Epidermal melanocyte (primary cell): ENCODE data around the gene FAHD2B.
"Not testable (repeated sequence)": the region's sequence is repeated elsewhere in the genome, so short reads cannot be mapped to it uniquely, and the experiment has no call there.

Experiments used
- DNase-seq: peaks from one replicate; pipeline ENCODE4 v3.0.0; 2011; ENCODE audit warnings: low spot score; ENCODE audit not compliant: insufficient read length

Gene FAHD2B, protein sequence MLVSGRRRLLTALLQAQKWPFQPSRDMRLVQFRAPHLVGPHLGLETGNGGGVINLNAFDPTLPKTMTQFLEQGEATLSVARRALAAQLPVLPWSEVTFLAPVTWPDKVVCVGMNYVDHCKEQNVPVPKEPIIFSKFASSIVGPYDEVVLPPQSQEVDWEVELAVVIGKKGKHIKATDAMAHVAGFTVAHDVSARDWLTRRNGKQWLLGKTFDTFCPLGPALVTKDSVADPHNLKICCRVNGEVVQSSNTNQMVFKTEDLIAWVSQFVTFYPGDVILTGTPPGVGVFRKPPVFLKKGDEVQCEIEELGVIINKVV

DNA sequence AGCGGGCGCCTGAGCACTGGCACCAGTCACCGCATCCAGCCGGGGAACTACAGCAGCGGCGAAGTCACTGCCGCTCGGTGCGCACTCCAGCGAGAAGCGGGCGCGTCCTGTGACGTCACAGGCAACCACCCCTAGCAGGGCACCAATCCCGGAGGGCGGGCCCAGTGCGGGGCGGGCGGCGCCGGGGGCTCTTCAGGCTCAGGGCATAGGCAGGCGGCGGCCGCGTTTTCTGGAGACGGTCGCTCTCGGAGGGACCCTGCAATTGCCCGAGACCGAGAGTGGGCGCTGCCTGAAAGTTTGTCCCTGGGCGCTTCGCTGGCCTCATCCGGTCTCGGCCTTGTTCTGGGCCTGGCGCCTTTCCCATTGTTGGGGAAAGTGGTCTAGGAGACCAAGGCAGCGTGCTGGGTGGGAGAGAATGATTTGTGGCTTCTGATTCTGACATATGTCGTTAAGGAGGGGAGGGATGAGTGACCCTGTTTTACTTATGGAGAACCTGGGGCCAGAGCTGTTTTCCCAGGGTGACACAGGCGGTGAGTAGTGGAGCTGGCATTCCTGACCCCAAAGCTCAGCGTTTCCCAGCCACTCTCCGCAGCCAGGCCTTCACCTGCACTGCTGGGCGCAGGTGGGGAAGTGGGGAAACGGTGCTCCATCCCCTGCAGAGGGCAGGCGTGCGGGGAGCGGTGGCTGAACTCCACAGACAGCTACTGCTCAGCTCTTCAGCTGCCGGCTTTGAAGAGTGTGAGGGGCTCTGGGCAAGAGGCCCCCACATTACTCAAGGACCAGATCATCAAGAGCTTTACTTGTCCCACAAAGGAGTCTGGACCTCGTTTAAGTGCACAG is at the start of gene FAHD2B:
Gene FAHD2B (minus strand): TSS at position 111 of the 840 bp plus-strand sequence. CDS start 3,176 bp downstream, outside the sequence.
- DNase-seq: not testable (repeated sequence)

DNA sequence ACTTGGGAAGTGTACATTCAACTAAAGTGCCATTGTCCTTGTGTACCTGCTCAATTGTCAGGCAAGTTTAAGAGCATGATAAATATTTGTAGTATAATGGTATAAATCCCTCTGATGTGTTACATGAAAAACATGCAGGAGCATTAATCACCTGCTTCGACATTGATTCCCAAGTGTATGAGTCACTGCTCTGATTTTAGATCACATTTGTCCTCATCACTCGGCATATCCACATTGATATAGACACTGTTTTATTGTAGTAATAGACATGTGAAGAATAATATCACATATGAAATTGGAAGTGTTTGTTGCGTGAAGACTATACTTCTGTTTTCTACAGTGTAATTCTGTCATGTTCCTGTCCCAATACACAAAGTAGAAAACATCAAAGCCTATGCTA is 49.3 kb upstream of the FAHD2B start:
- DNase-seq: not testable (repeated sequence)

DNA sequence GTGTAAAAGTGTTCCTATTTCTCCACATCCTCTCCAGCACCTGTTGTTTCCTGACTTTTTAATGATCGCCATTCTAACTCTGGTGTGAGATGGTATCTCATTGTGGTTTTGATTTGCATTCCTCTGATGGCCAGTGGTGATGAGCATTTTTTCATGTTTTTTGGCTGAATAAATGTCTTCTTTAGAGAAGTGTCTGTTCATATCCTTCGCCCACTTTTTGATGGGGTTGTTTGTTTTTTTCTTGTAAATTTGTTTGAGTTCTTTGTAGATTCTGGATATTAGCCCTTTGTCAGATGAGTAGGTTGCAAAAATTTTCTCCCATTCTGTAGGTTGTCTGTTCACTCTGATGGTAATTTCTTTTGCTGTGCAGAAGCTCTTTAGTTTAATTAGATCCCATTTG is 34.4 kb upstream of the FAHD2B start:
- DNase-seq: not testable (repeated sequence)

DNA sequence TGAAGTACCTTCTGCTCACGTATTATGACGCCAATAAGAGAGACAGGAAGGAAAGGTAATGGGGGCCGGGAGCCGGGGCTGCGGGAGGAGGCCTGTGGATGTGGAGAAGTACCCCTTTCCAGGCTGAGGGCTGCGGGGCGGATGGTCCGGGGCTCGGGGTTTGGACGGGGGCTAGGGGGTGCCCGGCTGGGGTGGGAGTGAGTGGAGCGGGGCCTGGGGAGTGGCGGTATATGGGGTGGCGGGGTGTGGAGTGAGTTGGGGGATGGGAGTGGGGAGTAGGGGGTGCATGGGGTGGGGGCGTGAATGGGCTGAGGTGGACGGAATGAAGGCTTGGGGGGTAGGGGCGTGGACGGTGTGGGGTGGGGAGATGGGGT is 19.2 kb upstream of the FAHD2B start:
- not testable (repeated sequence) for DNase-seq

DNA sequence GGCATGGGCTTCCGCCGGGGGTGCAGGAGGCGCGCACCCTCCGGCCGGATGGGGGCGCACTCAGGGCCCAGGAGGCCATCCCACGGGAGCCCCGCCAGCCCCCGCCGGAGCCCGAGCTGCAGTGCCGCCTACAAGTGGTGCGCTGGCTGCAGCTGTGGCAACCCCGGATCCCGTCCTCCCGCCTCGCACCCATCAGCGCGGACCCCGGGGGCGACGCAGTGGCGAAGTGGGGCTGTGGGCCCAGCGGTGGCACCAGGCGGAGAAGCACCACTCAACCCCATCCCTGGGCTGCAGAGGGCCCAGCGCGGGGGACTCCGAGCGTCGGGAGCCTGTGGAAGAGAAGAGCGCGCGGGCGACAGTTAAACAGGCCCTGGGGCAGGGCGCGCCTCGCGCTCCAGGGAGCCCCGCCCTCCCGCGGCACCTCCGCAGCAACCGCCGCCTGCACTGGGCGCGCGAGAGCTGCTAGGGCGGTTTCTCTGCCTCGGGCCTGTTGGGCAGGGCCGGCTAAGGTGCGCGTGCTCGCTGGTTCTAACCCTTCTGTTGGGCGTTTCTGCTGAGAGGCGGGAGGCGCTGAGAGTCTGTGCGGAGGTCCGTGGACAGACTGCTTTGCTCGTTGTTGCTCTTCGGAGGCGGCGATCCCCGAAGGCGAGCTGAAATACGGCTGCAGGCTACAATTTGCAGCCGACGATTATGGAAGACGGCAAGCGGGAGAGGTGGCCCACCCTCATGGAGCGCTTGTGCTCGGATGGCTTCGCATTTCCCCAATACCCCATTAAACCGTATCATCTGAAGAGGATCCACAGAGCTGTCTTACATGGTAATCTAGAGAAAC is 18.6 kb upstream of the FAHD2B start, which contains the start of gene ANKRD36:
Gene ANKRD36 (plus strand): TSS at position 104 of the 832 bp plus-strand sequence. CDS start 587 bp downstream, at position 691.
- DNase-seq: not testable (repeated sequence)

DNA sequence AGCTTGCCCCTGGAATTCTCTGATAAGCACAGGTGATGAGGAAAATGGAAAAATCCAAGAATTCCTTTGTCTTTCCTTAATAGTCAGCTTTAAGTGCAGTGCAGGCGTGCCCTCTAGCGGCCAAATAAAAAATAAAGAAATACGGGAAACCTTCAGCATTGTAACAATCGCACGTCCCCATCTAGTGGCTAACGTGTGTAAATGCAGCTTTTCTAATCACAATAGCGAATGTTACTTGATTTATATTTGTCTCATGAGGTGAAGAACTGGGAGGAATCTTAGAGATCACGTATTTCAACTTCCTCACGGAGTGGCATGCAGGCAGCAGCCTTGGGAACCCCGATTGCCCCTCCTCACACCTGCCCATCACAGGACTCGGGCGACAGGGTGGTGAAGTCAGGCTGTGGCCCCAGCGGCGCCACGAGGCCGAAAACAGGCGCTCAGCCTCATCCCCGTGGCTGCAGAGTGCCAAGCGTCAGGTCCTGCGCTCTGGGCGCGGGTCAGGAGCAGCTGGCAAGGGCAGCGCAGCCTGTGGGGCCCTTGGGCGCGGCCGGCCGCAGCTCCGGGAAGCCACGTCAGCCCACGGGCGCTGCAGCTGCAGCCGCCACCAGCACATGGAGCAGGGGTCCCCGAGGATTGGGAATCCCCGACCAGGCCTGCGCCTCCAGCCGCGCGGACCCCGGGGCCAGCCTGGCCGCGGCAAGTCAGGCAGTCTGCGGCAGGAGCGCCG is 17.8 kb upstream of the FAHD2B start:
- not testable (repeated sequence) for DNase-seq

DNA sequence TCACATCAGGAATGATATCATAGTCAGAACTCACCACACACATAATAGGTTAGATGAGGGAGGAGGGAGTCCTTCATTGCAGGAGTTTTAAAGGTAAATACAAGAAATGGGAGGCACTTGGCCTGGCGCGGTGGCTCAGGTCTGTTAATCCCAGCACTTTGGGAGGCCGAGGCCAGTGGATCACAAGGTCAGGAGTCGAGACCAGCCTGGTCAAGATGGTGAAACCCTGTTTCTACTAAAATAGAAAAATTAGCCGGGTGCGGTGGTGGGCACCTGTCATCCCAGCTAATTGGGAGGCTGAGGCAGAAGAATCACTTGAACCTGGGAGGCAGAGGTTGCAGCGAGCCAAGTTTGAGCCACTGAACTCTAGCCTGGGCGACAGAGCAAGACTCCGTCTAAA is 16.6 kb upstream of the FAHD2B start:
- DNase-seq: not testable (repeated sequence)

GRCh38 chr2:97106878-97107277 is 12.2 kb upstream of the FAHD2B start:
- DNase-seq: not testable (repeated sequence)

DNA sequence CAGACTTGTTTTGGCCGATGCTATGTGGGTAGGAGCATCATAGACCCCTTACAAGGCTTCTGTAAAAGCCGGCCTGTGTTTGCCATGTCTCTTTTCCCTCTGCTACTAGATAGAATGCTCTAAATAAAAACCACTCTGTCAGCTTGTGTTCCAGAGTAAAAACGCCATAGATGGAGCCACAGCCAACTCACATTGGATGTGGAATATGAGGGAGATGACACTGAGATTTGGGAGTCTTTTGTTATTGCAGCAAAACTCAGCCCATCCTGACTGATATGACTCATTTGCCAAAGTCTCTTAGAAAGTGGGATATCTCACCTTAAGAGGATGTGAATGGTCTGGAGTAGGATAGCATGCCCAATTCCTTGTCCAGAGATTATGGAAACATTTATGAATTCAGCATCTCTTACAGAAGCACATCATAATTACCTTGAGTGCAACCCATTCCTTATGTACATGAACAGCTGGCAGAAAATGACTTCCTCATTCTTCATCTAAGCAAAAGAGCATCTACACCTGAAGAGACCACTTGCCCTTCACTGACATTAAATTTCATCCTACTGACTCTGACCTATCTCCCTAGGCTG is 4.2 kb upstream of the FAHD2B start:
- DNase-seq: not testable (repeated sequence)

GRCh38 chr2:97095661-97096060 is 979 bp upstream of the FAHD2B start:
- DNase-seq: no peak

DNA sequence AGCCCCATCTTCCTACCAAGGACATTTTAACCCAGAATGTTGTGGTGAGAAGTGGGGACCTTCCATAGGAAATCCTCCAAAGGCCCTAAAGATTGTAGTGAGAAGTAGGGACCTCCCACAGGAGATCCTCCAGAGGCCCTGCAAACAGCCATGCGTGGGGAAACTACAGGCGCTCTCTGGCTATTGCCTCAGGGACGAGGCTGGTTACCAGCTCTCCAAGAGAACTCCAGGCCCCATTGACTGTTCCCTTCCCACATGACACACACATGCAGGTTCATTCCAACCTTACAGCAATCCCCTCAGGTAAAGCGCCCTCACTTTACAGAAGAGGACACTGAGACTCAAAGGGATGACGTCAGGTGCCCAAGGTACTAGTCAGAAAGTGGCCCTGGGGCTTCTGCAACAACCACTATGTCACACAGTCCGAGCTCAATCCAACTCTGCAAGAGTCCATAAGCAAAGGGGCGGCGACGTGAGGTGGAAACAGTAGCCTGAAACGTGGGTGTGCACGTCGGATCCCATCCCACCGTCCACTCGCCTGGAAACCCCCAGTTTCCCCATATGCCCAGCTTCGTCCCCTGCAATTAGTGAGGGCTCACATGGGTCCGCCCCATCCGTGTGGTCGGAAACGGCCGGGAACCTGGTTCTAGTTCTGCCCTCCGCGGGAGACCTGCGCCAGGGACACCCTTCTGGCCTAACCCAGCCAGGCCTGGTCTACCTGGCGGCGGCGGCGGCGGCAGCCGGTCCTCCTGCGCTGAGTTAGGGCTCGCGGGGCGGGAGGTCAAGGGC is 505 bp downstream of the FAHD2B start:
- DNase-seq: not testable (repeated sequence)

DNA sequence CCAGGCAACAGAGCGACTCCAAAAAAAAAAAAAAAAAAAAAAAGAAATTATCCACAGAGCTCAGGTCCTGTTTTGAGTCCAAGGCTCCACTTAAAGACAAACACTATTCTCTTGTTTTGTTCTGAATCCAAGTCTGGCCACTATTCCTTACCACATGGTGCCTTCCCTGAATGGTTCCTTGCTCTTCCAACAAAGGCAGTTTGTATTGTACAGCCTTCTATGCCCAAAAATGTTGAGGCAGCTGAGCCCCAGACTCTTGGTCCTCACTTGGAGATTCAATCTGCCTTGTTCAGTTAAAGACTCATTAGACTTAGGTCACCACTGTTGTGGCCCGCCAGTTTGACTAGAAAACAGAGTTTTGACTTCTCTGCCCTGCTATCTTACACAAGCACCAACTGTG is 1.7 kb downstream of the FAHD2B start:
- DNase-seq: not testable (repeated sequence)

GRCh38 chr2:97088706-97089105 is 6.0 kb downstream of the FAHD2B start:
- DNase-seq: not testable (repeated sequence)

DNA sequence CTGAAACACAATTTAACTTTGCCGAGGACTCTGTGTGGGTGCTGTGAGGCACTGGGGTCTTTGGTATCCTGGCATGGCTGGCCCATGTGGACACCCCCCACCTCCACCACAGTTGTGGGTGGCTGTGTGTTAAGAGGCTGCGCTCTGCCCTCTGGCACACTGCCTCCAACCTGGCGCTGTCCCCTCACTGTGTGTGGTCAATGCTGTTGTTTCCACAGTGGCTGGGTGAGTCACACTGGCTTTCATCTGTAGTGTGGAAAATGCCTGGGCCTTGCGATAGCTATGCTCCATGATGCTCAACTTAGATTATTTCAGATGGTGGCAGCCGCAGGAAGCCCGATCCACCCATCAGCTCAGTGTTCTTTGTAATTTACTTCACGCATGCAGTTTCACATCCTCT is 9.6 kb downstream of the FAHD2B start:
- not testable (repeated sequence) for DNase-seq

- not testable (repeated sequence) for DNase-seq
Measured at GRCh38 chr2:97083516-97083915, 11.2 kb downstream of the FAHD2B start.

DNA sequence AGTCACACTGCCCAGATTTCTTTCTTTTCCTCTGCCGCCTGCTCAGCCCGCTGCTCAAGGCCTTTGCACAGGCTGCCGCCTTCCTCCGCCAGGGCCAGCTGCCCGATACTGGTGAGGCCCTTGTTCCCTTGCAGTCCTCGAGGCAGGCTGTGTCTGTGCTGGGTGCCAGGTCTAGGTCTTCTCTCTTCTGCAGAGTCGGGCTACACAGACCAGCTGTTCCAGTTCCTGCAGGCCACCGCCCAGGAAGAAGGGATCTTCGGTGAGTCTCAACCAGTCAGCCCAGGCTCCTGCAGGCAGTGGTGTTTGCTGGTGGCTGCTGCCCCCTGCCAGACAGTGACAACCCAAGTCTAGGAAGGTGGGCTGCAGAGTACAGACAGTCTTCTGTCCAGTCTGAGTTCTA is 12.5 kb downstream of the FAHD2B start:
- not testable (repeated sequence) for DNase-seq

- not testable (repeated sequence) for DNase-seq
Measured at GRCh38 chr2:97080855-97081254, 13.8 kb downstream of the FAHD2B start.

DNA sequence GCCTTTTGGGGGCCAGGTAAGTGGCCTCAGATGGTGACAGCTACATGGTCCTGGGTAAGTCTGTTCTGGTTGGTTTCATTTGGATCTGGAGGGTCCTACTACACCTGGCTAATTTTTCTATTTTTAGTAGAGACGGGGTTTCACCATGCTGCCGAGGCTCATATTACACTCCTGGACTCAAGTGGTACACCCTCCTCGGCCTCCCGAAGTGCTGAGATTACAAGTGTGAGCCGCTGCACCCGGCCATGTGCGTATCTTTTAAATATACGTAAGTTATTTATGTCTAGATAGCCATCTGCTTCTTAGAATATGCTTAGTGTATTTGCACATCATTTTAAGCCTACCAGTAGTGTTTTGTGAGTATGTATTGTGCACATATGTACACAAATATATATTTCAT is 17.5 kb downstream of the FAHD2B start:
- not testable (repeated sequence) for DNase-seq

DNA sequence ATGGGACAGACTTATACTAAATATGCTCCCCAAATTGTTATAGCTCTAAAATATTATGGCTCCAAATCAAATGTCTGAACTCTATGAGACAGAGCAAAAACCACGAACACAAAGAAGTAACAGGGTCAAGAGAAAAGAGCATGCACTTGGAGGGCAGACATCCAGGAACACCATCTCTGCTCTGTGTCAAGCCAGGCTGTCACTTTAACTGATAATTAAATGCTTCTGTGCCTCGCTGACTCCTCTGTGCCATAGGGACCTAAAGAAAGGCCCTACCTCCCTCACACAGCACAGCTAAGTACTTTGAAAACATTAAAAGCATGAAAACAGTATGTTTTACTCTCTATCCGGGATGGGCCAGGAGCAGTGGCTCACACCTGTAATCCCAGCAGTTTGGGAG is 23.8 kb downstream of the FAHD2B start:
- DNase-seq: not testable (repeated sequence)
